Osteoblast (primary cell): Measurements from ENCODE around the gene C11orf58. TPM values are rescaled to one million over a fixed set of nuclear protein-coding genes. Genes with fewer than 3 reads are reported as not detected.

Source experiments
- DNase-seq: peaks from one replicate; pipeline ENCODE4 v3.0.0; 2011; ENCODE audit warnings: low spot score, mixed read lengths; ENCODE audit not compliant: insufficient read length; ENCODE audit errors: missing footprints
- H2AFZ ChIP-seq: 2 replicates; pipeline ENCODE4 v1.6.0; 2011; ENCODE audit warnings: mild to moderate bottlenecking, low read length
- H3K27ac ChIP-seq: 2 replicates; pipeline ENCODE4 v1.5.1; 2011; ENCODE audit warnings: mild to moderate bottlenecking, low read depth, low read length, moderate library complexity
- H3K27me3 ChIP-seq: 2 replicates; pipeline ENCODE4 v1.6.0; 2012; ENCODE audit warnings: mild to moderate bottlenecking, control low read depth, inconsistent platforms, low read length, moderate library complexity; ENCODE audit not compliant: insufficient read depth
- H3K36me3 ChIP-seq: 2 replicates; pipeline ENCODE4 v1.5.1; 2011; ENCODE audit warnings: mild to moderate bottlenecking, low read length, control low read depth, moderate library complexity; ENCODE audit not compliant: insufficient read depth
- H3K4me1 ChIP-seq: 2 replicates; pipeline ENCODE4 v1.5.1; 2011; ENCODE audit warnings: mild to moderate bottlenecking, low read length, control low read depth, moderate library complexity; ENCODE audit not compliant: insufficient read depth
- H3K4me2 ChIP-seq: 2 replicates; pipeline ENCODE4 v1.6.0; 2011; ENCODE audit warnings: mild to moderate bottlenecking, low read length; ENCODE audit not compliant: insufficient read depth
- H3K4me3 ChIP-seq: fragments of 200-600 bp; sonication (generic); 3 replicates; pipeline ENCODE4 v1.5.1; 2012; ENCODE audit warnings: mild to moderate bottlenecking, low read length, inconsistent platforms; ENCODE audit not compliant: insufficient read depth
- H3K79me2 ChIP-seq: 2 replicates; pipeline ENCODE4 v1.6.0; 2012; ENCODE audit warnings: mild to moderate bottlenecking, low read length, control low read depth, inconsistent platforms; ENCODE audit not compliant: insufficient read depth
- H3K9me3 ChIP-seq: 2 replicates; pipeline ENCODE4 v1.5.1; 2011; ENCODE audit warnings: low read depth, low read length, control low read depth
- H4K20me1 ChIP-seq: 2 replicates; pipeline ENCODE4 v1.6.0; 2012; ENCODE audit warnings: mild to moderate bottlenecking, low read length, control low read depth; ENCODE audit not compliant: insufficient read depth
- CTCF ChIP-seq: IDR thresholded peaks from 2 replicates; pipeline ENCODE4 v1.5.1; 2011; ENCODE audit warnings: mild to moderate bottlenecking, low read depth, low read length, moderate library complexity; ENCODE audit errors: extremely low read depth
- total RNA-seq: library from RNA; depleted of rRNA; stranded (reverse); fragments of >200 nt; gene quantifications from 2 replicates; pipeline ENCODE4 v1.2.3, GENCODE V29; 2012

C11orf58 gene
- total RNA-seq, 1 donor, result 139 TPM

- no peak overlapping the region for H3K4me3 ChIP-seq
- H4K20me1 ChIP-seq, result no peaks in the 10 kb centered on the region
- peaks cover 20% of the 10 kb centered on the region for H3K36me3 ChIP-seq
- DNase-seq, result no peak
- peak overlapping the region; percentile 71 for H3K27ac ChIP-seq
- peaks cover 33% of the 10 kb centered on the region for H3K4me1 ChIP-seq
- no peaks in the 10 kb centered on the region for H3K79me2 ChIP-seq
- H2AFZ ChIP-seq, result no peak overlapping the region
- no peaks in the 10 kb centered on the region for H3K27me3 ChIP-seq
- TF ChIP-seq CTCF, result no peak
- H3K4me2 ChIP-seq, result peak overlapping the region; percentile 48
- no peaks in the 10 kb centered on the region for H3K9me3 ChIP-seq
Observed at GRCh38 chr11:16759857-16760508, 21.5 kb downstream of the C11orf58 start.

- H3K4me3 ChIP-seq, result no peak overlapping the region
- no peaks in the 10 kb centered on the region for H3K9me3 ChIP-seq
- H3K27me3 ChIP-seq, result peaks cover 3% of the 10 kb centered on the region
- TF ChIP-seq CTCF, result no peak
- no peak overlapping the region for H3K27ac ChIP-seq
- peaks cover 33% of the 10 kb centered on the region for H3K4me1 ChIP-seq
- no peak overlapping the region for H3K4me2 ChIP-seq
- no peak overlapping the region for H2AFZ ChIP-seq
- H3K79me2 ChIP-seq, result no peaks in the 10 kb centered on the region
- H3K36me3 ChIP-seq, result no peaks in the 10 kb centered on the region
- no peaks in the 10 kb centered on the region for H4K20me1 ChIP-seq
- DNase-seq, result no peak
Observed at GRCh38 chr11:16763746-16764145, 25.3 kb downstream of the C11orf58 start.

GRCh38 chr11:16764888-16765287, 26.4 kb downstream of the C11orf58 start:
- no peak for DNase-seq
- peaks cover 3% of the 10 kb centered on the region for H3K27me3 ChIP-seq
- H3K4me2 ChIP-seq, result no peak overlapping the region
- TF ChIP-seq CTCF, result no peak
- no peak overlapping the region for H3K4me3 ChIP-seq
- no peak overlapping the region for H2AFZ ChIP-seq
- no peak overlapping the region for H3K27ac ChIP-seq
- H3K79me2 ChIP-seq, result no peaks in the 10 kb centered on the region
- no peaks in the 10 kb centered on the region for H4K20me1 ChIP-seq
- no peaks in the 10 kb centered on the region for H3K36me3 ChIP-seq
- H3K9me3 ChIP-seq, result no peaks in the 10 kb centered on the region
- peaks cover 26% of the 10 kb centered on the region for H3K4me1 ChIP-seq

GRCh38 chr11:16767137-16767536, 28.7 kb downstream of the C11orf58 start:
- Histone ChIP-seq H3K4me3 (no peak overlapping the region), H3K4me2 (no peak overlapping the region), H3K27ac (no peak overlapping the region), H4K20me1 (no peaks in the 10 kb centered on the region), H3K79me2 (no peaks in the 10 kb centered on the region), H3K4me1 (peaks cover 10% of the 10 kb centered on the region), H3K36me3 (no peaks in the 10 kb centered on the region), H2AFZ (no peak overlapping the region), H3K27me3 (peaks cover 3% of the 10 kb centered on the region), H3K9me3 (no peaks in the 10 kb centered on the region)
- no peak for DNase-seq
- TF ChIP-seq CTCF, result no peak
